PC-9 (cell line): Measurements from ENCODE around the gene CDCA7L. TPM values are rescaled to one million over a fixed set of nuclear protein-coding genes. Genes with fewer than 3 reads are reported as not detected.

Experiments
- BruUV-seq: library from RNA; stranded (reverse); fragments of 400-500 nt; replicated peaks from 2 replicates; lab custom pipeline; 2021; lab: Mats Ljungman, UMichigan
- CTCF ChIA-PET: fragments of 300-600 bp; sonication (Branson Sonifier 250); formaldehyde crosslinking; loops from one replicate; lab custom pipeline; 2022; ENCODE audit warnings: antibody characterized with exemption; lab: Charles Lee
- POLR2A ChIA-PET: fragments of 300-600 bp; sonication (Branson Sonifier 250); formaldehyde crosslinking; loops from one replicate; lab custom pipeline; 2022; ENCODE audit warnings: antibody characterized with exemption; ENCODE audit not compliant: unreplicated experiment; lab: Charles Lee
- DNase-seq, 2 experiments: peaks; one replicate each; pipeline versions ENCODE4 v3.0.0 to v3.0.0-alpha.2; 2015 to 2022; ENCODE audit warnings: mixed read lengths in 1 of 2
- H2AFZ ChIP-seq: fragments of 200-600 bp; sonication (generic); 2 replicates; pipeline ENCODE4 v1.8.1; 2017; ENCODE audit warnings: antibody characterized with exemption
- H3F3A ChIP-seq: fragments of 200-600 bp; sonication (generic); 2 replicates; pipeline ENCODE4 v1.8.1; 2017; ENCODE audit warnings: antibody characterized with exemption, mild to moderate bottlenecking, low read depth; ENCODE audit not compliant: insufficient read depth
- H3K27ac ChIP-seq: fragments of 200-600 bp; sonication (generic); 2 replicates; pipeline ENCODE4 v1.6.1; 2016; ENCODE audit warnings: mixed run types
- H3K27me3 ChIP-seq: fragments of 200-600 bp; sonication (generic); 2 replicates; pipeline ENCODE4 v1.6.1; 2016; ENCODE audit warnings: low read depth, mixed run types; ENCODE audit not compliant: insufficient read depth
- H3K36me3 ChIP-seq: fragments of 200-600 bp; sonication (generic); 2 replicates; pipeline ENCODE4 v1.6.1; 2016; ENCODE audit warnings: low read depth, mixed run types
- H3K4me1 ChIP-seq: fragments of 200-600 bp; sonication (generic); replicated peaks from 2 replicates; pipeline ENCODE4 v1.6.1; 2016; ENCODE audit warnings: mixed run types; ENCODE audit not compliant: insufficient read depth
- H3K4me2 ChIP-seq: fragments of 200-600 bp; sonication (generic); 2 replicates; pipeline ENCODE4 v1.6.1; 2017; ENCODE audit warnings: mixed run types
- H3K4me3 ChIP-seq: fragments of 200-600 bp; sonication (generic); 2 replicates; pipeline ENCODE4 v1.6.1; 2016; ENCODE audit warnings: mixed run types
- H3K79me2 ChIP-seq: fragments of 200-600 bp; sonication (generic); 2 replicates; pipeline ENCODE4 v1.6.1; 2017; ENCODE audit warnings: low read depth, mixed run types
- H3K9me2 ChIP-seq: fragments of 200-600 bp; sonication (generic); 2 replicates; pipeline ENCODE4 v1.8.1; 2017; ENCODE audit warnings: mild to moderate bottlenecking; ENCODE audit not compliant: insufficient read depth
- H3K9me3 ChIP-seq: fragments of 200-600 bp; sonication (generic); 2 replicates; pipeline ENCODE4 v1.8.1; 2016; ENCODE audit warnings: low read depth; ENCODE audit not compliant: insufficient read depth
- H4K20me1 ChIP-seq: fragments of 200-600 bp; sonication (generic); 2 replicates; pipeline ENCODE4 v1.8.1; 2017; ENCODE audit not compliant: insufficient read depth
- CTCF ChIP-seq: fragments of 200-600 bp; sonication (generic); conservative IDR thresholded peaks from 2 replicates; pipeline ENCODE4 v1.6.1; 2017; ENCODE audit warnings: mixed run types, antibody characterized with exemption, mild to moderate bottlenecking, moderate library complexity
- EZH2 ChIP-seq: fragments of 200-600 bp; sonication (generic); IDR thresholded peaks from 2 replicates; pipeline ENCODE4 v1.8.0; 2017; ENCODE audit warnings: antibody characterized with exemption, low read depth
- intact Hi-C: fragments of 100-400 bp; cut with micrococcal nuclease; formaldehyde crosslinking; loops from one replicate; pipeline ENCODE4 v1.10.0; 2022; ENCODE audit not compliant: unreplicated experiment
- total RNA-seq: library from RNA; stranded (reverse); gene quantifications from 2 replicates; pipeline ENCODE4 v1.2.3, GENCODE V29; 2021

The CDCA7L gene
- total RNA-seq, 1 experiment from 2014 or later: 243 TPM

GRCh38 chr7:21916176-21916575, 29.5 kb downstream of the CDCA7L start:
- ChIA-PET CTCF (no interaction called here), POLR2A (no interaction called here)
- H3K27ac ChIP-seq: no peak overlapping the region
- no peaks in the 10 kb centered on the region for H3K9me3 ChIP-seq
- H2AFZ ChIP-seq: no peak overlapping the region
- intact Hi-C loops: loop anchor here (5.0 kb wide), 1 partner anchor 86 kb away; no protein-coding TSS in a partner anchor
- no peak for TF ChIP-seq CTCF
- no peak for TF ChIP-seq EZH2
- no peak overlapping the region for H3K4me3 ChIP-seq
- H3K4me1 ChIP-seq: no peaks in the 10 kb centered on the region
- H4K20me1 ChIP-seq: peaks cover 34% of the 10 kb centered on the region
- H3K9me2 ChIP-seq: no peaks in the 10 kb centered on the region
- H3K27me3 ChIP-seq: no peaks in the 10 kb centered on the region
- no peak for DNase-seq
- H3F3A ChIP-seq: no peaks in the 10 kb centered on the region; the same call in 1 of the 2 replicates
- no peak overlapping the region for H3K4me2 ChIP-seq
- BruUV-seq: no TSS peak
- peaks cover 29% of the 10 kb centered on the region for H3K79me2 ChIP-seq
- peaks cover 25% of the 10 kb centered on the region; the same call in 1 of the 2 replicates for H3K36me3 ChIP-seq

GRCh38 chr7:21915140-21915539, 30.6 kb downstream of the CDCA7L start:
- no peak for TF ChIP-seq EZH2
- TF ChIP-seq CTCF: no peak
- intact Hi-C loops: loop anchor here (5.0 kb wide), 1 partner anchor 87 kb away; no protein-coding TSS in a partner anchor

GRCh38 chr7:21914671-21915070, 31.0 kb downstream of the CDCA7L start:
- CTCF ChIA-PET: no interaction called here
- Histone ChIP-seq H3K27me3 (no peaks in the 10 kb centered on the region), H2AFZ (no peak overlapping the region), H3K79me2 (peaks cover 14% of the 10 kb centered on the region), H4K20me1 (peaks cover 20% of the 10 kb centered on the region), H3K9me2 (no peaks in the 10 kb centered on the region), H3K4me2 (no peak overlapping the region), H3K4me3 (no peak overlapping the region), H3K9me3 (no peaks in the 10 kb centered on the region), H3K27ac (no peak overlapping the region), H3F3A (no peaks in the 10 kb centered on the region; the same call in 1 of the 2 replicates), H3K36me3 (peaks cover 24% of the 10 kb centered on the region; the same call in 1 of the 2 replicates), H3K4me1 (no peaks in the 10 kb centered on the region)
- intact Hi-C loops: loop anchor here (5.0 kb wide), 1 partner anchor 88 kb away; no protein-coding TSS in a partner anchor
- DNase-seq: no peak
- no TSS peak for BruUV-seq
- POLR2A ChIA-PET: no interaction called here
- TF ChIP-seq CTCF (no peak), EZH2 (no peak)

More at GRCh38 chr7:21915140-21915539, 30.6 kb downstream of the CDCA7L start:
- Histone ChIP-seq H3F3A (no peaks in the 10 kb centered on the region; the same call in 1 of the 2 replicates), H3K79me2 (peaks cover 19% of the 10 kb centered on the region), H3K4me2 (no peak overlapping the region), H3K9me2 (no peaks in the 10 kb centered on the region), H4K20me1 (peaks cover 24% of the 10 kb centered on the region), H3K4me1 (no peaks in the 10 kb centered on the region), H3K4me3 (no peak overlapping the region), H2AFZ (no peak overlapping the region), H3K27ac (no peak overlapping the region), H3K9me3 (no peaks in the 10 kb centered on the region), H3K27me3 (no peaks in the 10 kb centered on the region), H3K36me3 (peaks cover 25% of the 10 kb centered on the region; the same call in 1 of the 2 replicates)
- CTCF ChIA-PET: no interaction called here
- POLR2A ChIA-PET: no interaction called here
- no peak for DNase-seq
- no TSS peak for BruUV-seq
